ENCODE measurements around the gene THOC5.

- TF ChIP-seq CTCF (IDR thresholded peaks at IDR 0.05) (no peak), EP300 (IDR thresholded peaks at IDR 0.05) (no peak), POLR2A (IDR thresholded peaks at IDR 0.05; ENCODE audit: low read depth) (no peak)
Observed at GRCh38 chr22:29584975-29585374, 31.4 kb upstream of the THOC5 start.

Data from esophagus muscularis mucosa (tissue), 4 donors.